SK-MEL-5 (cell line): ENCODE data around the gene SLC6A12. TPM values are rescaled to one million over a fixed set of nuclear protein-coding genes. Genes with fewer than 3 reads are reported as not detected.

Source experiments
- DNase-seq: peaks from one replicate; pipeline ENCODE4 v3.0.0-alpha.2; 2016; ENCODE audit warnings: low read depth, low spot score
- in situ Hi-C: cut with HindIII; loops from 2 replicates; pipeline ENCODE4 v1.10.0; 2016; ENCODE audit warnings: low sequenced_read_pairs, high pct_unique_total_duplicates, low pct_unique_long_range_greater_than_20kb
- total RNA-seq: library from RNA; depleted of rRNA; stranded (reverse); fragments of >200 nt; shearing (Covaris generic); gene quantifications from 2 replicates; pipeline ENCODE4 v1.2.3, GENCODE V29; 2014; rRNA removed

Gene SLC6A12
- total RNA-seq, 1 experiment from 2014 or later, result 1.6 TPM

GRCh38 chr12:140162-140561 lies 73.8 kb downstream of the SLC6A12 start:
- DNase-seq, result no peak
- in situ Hi-C loops, result no loop called here

Other genes starting within 250 kb of the SLC6A12 start
- gene IQSEC3, start 147.4 kb downstream of the SLC6A12 start, total RNA-seq, result not detected in 2 replicates
- gene SLC6A13, start 48.7 kb upstream of the SLC6A12 start, total RNA-seq, result 0.08 TPM in 1 of 2 replicates, not detected in the other
- 32.1 and 33.1 TPM in 2 replicates for gene KDM5A, start 175.2 kb upstream of the SLC6A12 start, total RNA-seq
- gene CCDC77, start 187.5 kb upstream of the SLC6A12 start, total RNA-seq, result 11.5 and 13.0 TPM in 2 replicates
- 0.34 and 1.2 TPM in 2 replicates for gene B4GALNT3, start 245.8 kb upstream of the SLC6A12 start, total RNA-seq